HG02610 (cell line): ENCODE results near the gene DNAJB14.

ENCODE experiments used
- ATAC-seq: cut with Tn5 transposase; IDR thresholded peaks from one replicate; pipeline ENCODE4 v1.9.1; 2021; ENCODE audit warnings: mild to moderate bottlenecking, moderate library complexity; ENCODE audit not compliant: unreplicated experiment

Gene DNAJB14

GRCh38 chr4:99872570-99872969 lies 73.8 kb downstream of the DNAJB14 start:
- no peak for ATAC-seq

- ATAC-seq: peak; percentile 91
Observed at GRCh38 chr4:99868126-99868596, 78.3 kb downstream of the DNAJB14 start.

- no peak for ATAC-seq
Observed at GRCh38 chr4:99863804-99864203, 82.6 kb downstream of the DNAJB14 start.

GRCh38 chr4:99861120-99861905 lies 85.1 kb downstream of the DNAJB14 start:
- peak; percentile 68 for ATAC-seq

GRCh38 chr4:99860521-99860920 lies 85.9 kb downstream of the DNAJB14 start:
- no peak for ATAC-seq

GRCh38 chr4:99859618-99860017 lies 86.8 kb downstream of the DNAJB14 start:
- ATAC-seq: peak; percentile 36

- ATAC-seq: no peak
Observed at GRCh38 chr4:99857307-99857706, 89.1 kb downstream of the DNAJB14 start.

- no peak for ATAC-seq
Observed at GRCh38 chr4:99856166-99856565, 90.3 kb downstream of the DNAJB14 start.

GRCh38 chr4:99855678-99856077 lies 90.7 kb downstream of the DNAJB14 start:
- ATAC-seq: peak; percentile 36

- no peak for ATAC-seq
Observed at GRCh38 chr4:99853999-99854398, 92.4 kb downstream of the DNAJB14 start.

- ATAC-seq: no peak
Observed at GRCh38 chr4:99853190-99853589, 93.2 kb downstream of the DNAJB14 start.

- peak; percentile 11 for ATAC-seq
Observed at GRCh38 chr4:99852199-99852749, 94.1 kb downstream of the DNAJB14 start.

GRCh38 chr4:99848591-99849001 lies 97.8 kb downstream of the DNAJB14 start:
- ATAC-seq: peak; percentile 38

- ATAC-seq: peak; percentile 57
Observed at GRCh38 chr4:99847362-99847976, 98.9 kb downstream of the DNAJB14 start.

- no peak for ATAC-seq
Observed at GRCh38 chr4:99846891-99847290, 99.5 kb downstream of the DNAJB14 start.
